PC-9 (cell line): ENCODE results near the gene OXSR1.

Experiments used
- CTCF ChIP-seq: fragments of 200-600 bp; sonication (generic); conservative IDR thresholded peaks from 2 replicates; pipeline ENCODE4 v1.6.1; 2017; ENCODE audit warnings: mixed run types, antibody characterized with exemption, mild to moderate bottlenecking, moderate library complexity
- EZH2 ChIP-seq: fragments of 200-600 bp; sonication (generic); IDR thresholded peaks from 2 replicates; pipeline ENCODE4 v1.8.0; 2017; ENCODE audit warnings: antibody characterized with exemption, low read depth

- TF ChIP-seq CTCF (no peak), EZH2 (no peak)
Observed at GRCh38 chr3:38207254-38208003, 42.1 kb downstream of the OXSR1 start.
